ENCODE data around the gene C11orf68.

Gene C11orf68

GRCh38 chr11:65870307-65870658, 48.6 kb downstream of the C11orf68 start:
- no peak for DNase-seq

DNA sequence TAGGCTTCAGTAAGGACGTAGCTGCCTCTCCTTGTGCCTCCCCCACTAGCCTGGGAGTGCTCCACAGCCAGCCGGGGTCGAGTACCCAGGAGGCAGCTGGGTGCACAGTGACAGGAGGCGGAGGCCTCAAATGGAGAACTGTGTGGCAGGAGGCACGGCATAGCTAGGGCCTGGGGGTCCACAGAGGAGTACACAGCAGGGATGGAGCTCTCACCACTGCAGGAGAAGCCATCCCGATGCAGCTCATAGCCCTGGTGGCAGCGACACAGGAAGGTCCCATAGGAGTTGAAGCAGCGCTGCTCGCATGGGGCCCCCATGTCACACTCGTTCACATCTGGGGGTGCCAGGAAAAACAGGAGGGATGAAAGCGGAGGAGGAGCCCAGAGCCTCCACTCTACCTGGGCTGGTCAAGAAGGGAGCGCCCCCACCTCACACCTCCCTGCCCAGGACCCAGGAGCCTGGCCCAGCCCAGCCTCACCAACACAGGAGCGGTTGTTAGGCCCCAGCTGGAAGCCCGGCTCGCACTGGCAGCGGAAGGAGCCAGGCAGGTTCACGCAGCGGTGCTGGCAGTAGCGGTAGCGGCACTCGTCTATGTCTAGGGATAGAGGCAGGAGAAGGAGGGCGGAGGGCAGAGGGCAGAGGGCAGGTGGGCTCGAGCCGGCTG, 49.1 kb downstream of the C11orf68 start:
- no peak for DNase-seq

DNA sequence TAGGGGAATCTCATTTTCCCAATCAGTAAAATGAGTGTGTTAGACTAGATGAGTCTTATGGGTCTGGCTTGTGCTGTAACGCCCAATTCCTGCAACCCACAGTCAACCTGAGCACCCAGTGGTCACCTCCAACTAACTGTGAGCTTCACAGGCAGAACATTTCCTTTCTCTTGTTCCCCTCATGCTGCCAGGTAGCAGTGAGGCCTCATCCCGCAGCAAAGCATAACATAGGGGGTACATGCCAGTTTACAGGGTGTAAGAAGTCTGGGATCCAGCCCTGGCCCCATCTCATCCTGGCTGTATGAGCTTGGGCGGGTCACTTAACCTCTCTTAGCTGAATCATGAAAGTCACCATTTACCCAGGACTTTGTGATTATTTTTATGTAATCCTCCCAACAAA, 50.0 kb downstream of the C11orf68 start:
- DNase-seq: no peak

DNA sequence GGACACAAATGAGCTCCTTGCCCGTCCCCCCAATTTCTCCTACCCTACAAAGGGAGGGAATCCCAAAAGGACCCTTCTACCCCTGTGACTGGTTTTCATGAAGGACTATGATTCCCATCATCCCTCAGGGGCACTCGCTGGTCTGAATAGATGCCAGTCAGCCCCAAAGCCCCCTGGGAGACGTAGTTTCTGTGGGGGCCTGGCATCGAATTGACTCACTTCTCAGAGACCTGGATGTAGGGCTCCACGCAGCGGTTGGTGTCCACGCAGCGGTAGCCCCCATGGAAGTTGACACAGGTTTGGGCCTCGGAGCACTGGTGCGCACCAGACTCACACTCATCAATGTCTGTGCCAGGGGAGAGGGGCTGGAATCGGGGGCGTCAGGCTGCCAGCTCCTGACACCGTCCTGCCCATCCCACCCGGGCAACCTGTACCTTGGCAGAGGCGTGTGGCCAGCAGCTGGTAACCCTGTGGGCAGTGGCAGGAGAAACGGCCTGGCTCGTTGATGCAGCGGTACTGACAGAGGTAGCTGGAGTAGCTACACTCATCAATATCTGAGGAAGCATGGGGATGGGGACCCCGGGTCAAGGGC, 50.7 kb downstream of the C11orf68 start:
- DNase-seq: no peak

- no peak for DNase-seq
Observed at GRCh38 chr11:65867284-65868071, 51.4 kb downstream of the C11orf68 start.

All from NCI-H2029 treated with DMSO at 0.1 percent for 48 hours (cell line).